Fibroblast of villous mesenchyme (primary cell): ENCODE data around the gene CDCA4. TPM values are rescaled to one million over a fixed set of nuclear protein-coding genes. Genes with fewer than 3 reads are reported as not detected.

ENCODE experiments used
- DNase-seq: peaks from one replicate; pipeline ENCODE4 v3.0.0-alpha.2; 2010; ENCODE audit warnings: low read depth
- H3K4me3 ChIP-seq: 2 replicates; pipeline ENCODE4 v1.5.1; 2011; ENCODE audit warnings: low read depth, mild to moderate bottlenecking, low read length
- total RNA-seq: library from RNA; depleted of rRNA; stranded (reverse); fragments of >200 nt; gene quantifications from 2 replicates; pipeline ENCODE4 v1.2.3, GENCODE V29; 2012
- TF ChIP-seq, protein P1 (sequence below): IDR thresholded peaks from 2 replicates; pipeline ENCODE4 v1.5.1; 2012; ENCODE audit warnings: low read depth, mild to moderate bottlenecking, low read length; ENCODE audit not compliant: insufficient read depth

CDCA4 gene
- total RNA-seq, 1 donor, result 22.5 TPM

DNA sequence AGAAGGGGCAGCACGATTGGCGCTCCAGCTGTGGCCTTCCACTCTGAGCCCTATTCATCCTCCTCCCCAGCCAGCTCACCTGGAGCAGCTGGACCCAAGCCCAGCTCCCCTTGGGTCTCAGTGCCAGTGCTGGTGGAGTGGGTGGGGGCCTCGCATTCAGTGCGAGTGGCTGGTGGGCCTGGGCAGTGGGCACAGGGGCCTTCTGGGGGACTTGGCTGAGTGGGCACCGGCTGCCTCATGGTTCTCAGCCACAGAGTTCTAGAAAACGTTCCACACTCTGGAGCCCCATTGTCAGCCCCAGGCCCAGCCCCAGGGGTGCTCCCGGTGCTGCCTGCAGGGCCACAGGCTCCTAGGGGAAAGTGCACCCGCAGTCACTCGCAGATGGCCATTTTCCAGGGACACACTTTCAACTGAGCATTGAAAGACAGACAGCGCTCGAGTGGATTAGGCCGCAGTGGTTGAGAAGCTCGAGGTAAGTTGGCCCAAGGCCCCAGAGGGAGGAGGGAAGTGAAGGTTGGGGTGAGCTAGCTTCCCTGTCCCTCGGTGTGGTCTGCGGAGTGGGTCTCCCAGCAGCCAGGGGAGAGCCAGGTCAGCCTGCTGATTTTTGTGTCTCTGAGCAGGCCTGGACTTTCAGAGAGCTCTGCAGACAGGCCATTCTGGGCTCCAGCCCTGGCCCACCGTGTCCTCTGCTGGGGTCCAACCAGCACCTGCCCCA lies 31.5 kb downstream of the CDCA4 start:
- DNase-seq, result no peak
- TF ChIP-seq, protein P1, sequence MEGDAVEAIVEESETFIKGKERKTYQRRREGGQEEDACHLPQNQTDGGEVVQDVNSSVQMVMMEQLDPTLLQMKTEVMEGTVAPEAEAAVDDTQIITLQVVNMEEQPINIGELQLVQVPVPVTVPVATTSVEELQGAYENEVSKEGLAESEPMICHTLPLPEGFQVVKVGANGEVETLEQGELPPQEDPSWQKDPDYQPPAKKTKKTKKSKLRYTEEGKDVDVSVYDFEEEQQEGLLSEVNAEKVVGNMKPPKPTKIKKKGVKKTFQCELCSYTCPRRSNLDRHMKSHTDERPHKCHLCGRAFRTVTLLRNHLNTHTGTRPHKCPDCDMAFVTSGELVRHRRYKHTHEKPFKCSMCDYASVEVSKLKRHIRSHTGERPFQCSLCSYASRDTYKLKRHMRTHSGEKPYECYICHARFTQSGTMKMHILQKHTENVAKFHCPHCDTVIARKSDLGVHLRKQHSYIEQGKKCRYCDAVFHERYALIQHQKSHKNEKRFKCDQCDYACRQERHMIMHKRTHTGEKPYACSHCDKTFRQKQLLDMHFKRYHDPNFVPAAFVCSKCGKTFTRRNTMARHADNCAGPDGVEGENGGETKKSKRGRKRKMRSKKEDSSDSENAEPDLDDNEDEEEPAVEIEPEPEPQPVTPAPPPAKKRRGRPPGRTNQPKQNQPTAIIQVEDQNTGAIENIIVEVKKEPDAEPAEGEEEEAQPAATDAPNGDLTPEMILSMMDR, result no peak
- H3K4me3 ChIP-seq, result no peak overlapping the region

DNA sequence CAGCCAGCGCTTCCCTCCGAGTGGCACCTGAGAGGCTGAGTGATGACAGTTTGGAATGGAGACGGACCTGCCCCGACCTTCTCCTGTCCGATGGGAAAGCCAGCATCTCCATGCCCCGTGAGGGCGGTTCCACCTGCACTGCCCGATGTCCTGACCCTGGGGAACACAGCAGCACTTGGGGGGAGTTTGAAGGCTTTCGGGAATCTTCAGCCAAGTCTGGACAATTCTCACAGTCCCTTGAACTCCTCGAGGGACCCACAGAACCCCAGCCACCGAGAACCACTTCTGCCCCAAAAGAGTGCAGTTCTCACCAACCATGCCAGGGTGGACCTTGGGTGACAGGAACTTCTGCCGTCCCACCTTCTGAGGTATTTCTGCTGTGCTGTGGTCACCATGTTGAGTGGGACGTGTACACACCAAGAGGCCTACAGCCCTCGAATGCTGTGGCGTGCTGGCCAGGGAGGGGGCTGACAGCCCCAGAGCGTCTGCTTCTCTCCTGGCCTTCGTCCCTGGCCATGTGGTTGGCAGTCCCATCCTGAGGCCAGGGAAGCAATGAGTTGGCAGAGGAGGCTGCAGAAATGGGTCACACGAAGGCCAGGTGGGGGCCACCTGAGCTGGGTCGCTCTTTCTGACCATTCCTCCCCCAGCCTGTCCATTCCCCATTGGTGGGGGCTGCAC lies 34.3 kb downstream of the CDCA4 start:
- DNase-seq, result no peak
- TF ChIP-seq, protein P1, result no peak
- peak overlapping the region; percentile 74 for H3K4me3 ChIP-seq

GRCh38 chr14:104985675-104986486 lies 35.0 kb downstream of the CDCA4 start, which contains the start of gene CLBA1:
CLBA1 (plus strand) TSS chr14:104985788; CDS start chr14:104986432, 644 bp downstream.
- TF ChIP-seq, protein P1, result no peak
- DNase-seq, result peak; percentile 87
- peak within 1 kb of the TSS; percentile 74 for H3K4me3 ChIP-seq

DNA sequence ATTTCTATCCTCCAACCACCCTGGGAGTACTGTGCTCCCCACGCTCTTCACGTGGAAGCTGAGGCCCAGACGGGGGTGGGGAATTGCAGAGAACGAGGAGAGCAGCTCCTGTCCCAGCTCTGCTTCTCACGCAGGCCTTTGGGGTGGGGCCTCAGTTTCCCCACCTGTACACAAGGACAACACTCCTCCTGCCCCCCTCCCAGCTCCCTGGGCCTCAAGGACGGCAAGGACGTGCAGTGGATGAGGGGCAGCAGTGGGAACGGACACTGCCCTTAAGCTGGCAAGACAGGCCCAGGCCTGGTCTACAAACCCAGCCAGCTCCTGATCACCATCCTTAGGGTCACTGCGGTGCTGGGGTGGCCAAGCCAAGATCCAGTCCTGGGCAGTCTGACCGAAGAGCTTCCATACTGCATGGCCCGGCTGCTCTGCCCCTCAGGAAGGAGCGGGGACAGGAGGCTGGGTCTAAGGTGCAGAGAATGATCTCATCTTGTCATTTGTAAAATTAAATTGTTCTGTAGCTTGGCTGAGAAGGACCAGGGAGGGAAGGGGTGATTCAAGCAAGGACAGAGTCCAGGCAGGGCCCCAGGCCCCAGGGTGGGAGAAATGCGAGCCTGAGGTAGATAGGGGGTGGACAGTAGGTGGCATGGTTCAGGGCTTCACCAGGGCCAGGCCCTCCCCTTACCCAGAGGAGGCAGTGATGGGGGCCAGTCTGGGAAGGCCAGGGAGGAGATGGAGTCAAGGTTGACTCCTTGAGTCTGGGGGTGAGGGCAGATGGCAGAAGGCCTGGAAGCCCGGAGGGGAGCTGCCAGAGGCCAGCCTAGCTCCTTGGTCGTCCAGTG lies 36.6 kb downstream of the CDCA4 start:
- DNase-seq, result no peak
- TF ChIP-seq, protein P1, result no peak
- H3K4me3 ChIP-seq, result no peak overlapping the region

GRCh38 chr14:104983231-104983721 lies 37.6 kb downstream of the CDCA4 start:
- TF ChIP-seq, protein P1, result no peak
- no peak for DNase-seq
- H3K4me3 ChIP-seq, result no peak overlapping the region
